Kidney (tissue), 14 donors: ENCODE measurements around the gene CENPE. TPM values are rescaled to one million over a fixed set of nuclear protein-coding genes. Genes with fewer than 3 reads are reported as not detected.

ENCODE experiments used
- DNase-seq, 5 donors: peaks; one replicate each; pipeline ENCODE4 v3.0.0-alpha.2; 2013 to 2020
- FAIRE-seq: peaks from 2 replicates; lab custom pipeline; 2012; peaks lifted over from hg19 to GRCh38; lab: Jason Lieb, UNC
- H3K27ac ChIP-seq, 2 donors: one replicate each; pipeline ENCODE4 v1.7.0; 2013; ENCODE audit warnings: low read depth in 2 of 2, low read length in 2 of 2, inconsistent platforms in 1 of 2
- H3K27me3 ChIP-seq: one replicate; pipeline ENCODE4 v1.7.1; 2013; ENCODE audit warnings: low read length, inconsistent platforms; ENCODE audit not compliant: control insufficient read depth, insufficient read depth
- H3K36me3 ChIP-seq, 3 donors: one replicate each; pipeline versions ENCODE4 v1.7.0 to v1.7.1; 2013; ENCODE audit warnings: low read length in 3 of 3, control low read depth in 1 of 3, inconsistent platforms in 1 of 3; ENCODE audit not compliant: insufficient read depth in 3 of 3, control insufficient read depth in 2 of 3
- H3K4me1 ChIP-seq, 3 donors: one replicate each; pipeline versions ENCODE4 v1.7.0 to v1.7.1; 2013; ENCODE audit warnings: low read length in 3 of 3, inconsistent platforms in 1 of 3, low read depth in 1 of 3; ENCODE audit not compliant: control insufficient read depth in 2 of 3, insufficient read depth in 2 of 3
- H3K4me3 ChIP-seq, 3 donors: one replicate each; pipeline versions ENCODE4 v1.7.0 to v1.8.1; 2013; ENCODE audit warnings: low read length in 3 of 3, control low read depth in 1 of 3, inconsistent platforms in 1 of 3
- H3K9ac ChIP-seq, 3 donors: one replicate each; pipeline versions ENCODE4 v1.7.0 to v1.7.1; 2013; ENCODE audit warnings: low read length in 3 of 3, control low read depth in 1 of 3, inconsistent platforms in 1 of 3
- H3K9me3 ChIP-seq, 3 donors: one replicate each; pipeline versions ENCODE4 v1.7.0 to v1.7.1; 2013; ENCODE audit warnings: low read length in 3 of 3, control low read depth in 1 of 3, inconsistent platforms in 1 of 3; ENCODE audit not compliant: control insufficient read depth in 2 of 3, insufficient read depth in 1 of 3
- CTCF ChIP-seq: IDR thresholded peaks from 3 replicates; pipeline ENCODE4 v1.5.1; 2012; ENCODE audit warnings: mild to moderate bottlenecking, moderate library complexity, borderline replicate concordance; ENCODE audit not compliant: insufficient read depth; ENCODE audit errors: extremely low read depth
- intact Hi-C: fragments of 100-400 bp; cut with DNase I; formaldehyde crosslinking; loops from one replicate; pipeline ENCODE4 v1.11.1; 2022
- polyA plus RNA-seq: library from polyadenylated mRNA; stranded (reverse); fragments of 350-450 nt; fragmentation: Illumina TruSeq; extraction: RNeasy Lipid Tissue Mini Kit (QIAGEN cat#74804); gene quantifications from one replicate; pipeline ENCODE4 v1.2.3, GENCODE V29; 2014; ENCODE audit warnings: low read depth, low replicate concordance; ENCODE audit not compliant: insufficient read depth
- total RNA-seq: library from RNA; stranded (reverse); fragmentation: NEBNext Ultra II Directional; extraction: Animal tissue kit (Norgen Biotek cat#: 25700); gene quantifications from one replicate; pipeline ENCODE4 v1.2.1, GENCODE V29; 2021
- donor health status: control.
- donor health status: control.
- donor health status: control.
- donor health status: control.
- donor health status: control.
- donor health status: DM: yes; HTN: yes; CAD: no.
- donor health status: Normal renal cell carcinoma (clear cell type).

The CENPE gene
- total and polyA plus RNA-seq, 2 donors from 2014 or later = 0.32 to 2.5 TPM

GRCh38 chr4:103067841-103068547 is 130.1 kb downstream of the CENPE start:
- FAIRE-seq (no peak), DNase-seq (no peak)
- intact Hi-C loops = no loop called here
- Histone ChIP-seq H3K27me3 (no peaks in the 10 kb centered on the region), H3K4me1 (no peaks in the 10 kb centered on the region), H3K9ac (no peak overlapping the region), H3K27ac (no peak overlapping the region), H3K9me3 (no peaks in the 10 kb centered on the region), H3K36me3 (no peaks in the 10 kb centered on the region), H3K4me3 (no peak overlapping the region)
- TF ChIP-seq CTCF = no peak

- Histone ChIP-seq H3K4me3 (no peak overlapping the region), H3K27me3 (no peaks in the 10 kb centered on the region), H3K4me1 (no peaks in the 10 kb centered on the region), H3K9me3 (no peaks in the 10 kb centered on the region), H3K27ac (no peak overlapping the region), H3K36me3 (no peaks in the 10 kb centered on the region), H3K9ac (no peak overlapping the region)
- intact Hi-C loops = no loop called here
- DNase-seq (no peak), FAIRE-seq (no peak)
- no peak for TF ChIP-seq CTCF
Measured at GRCh38 chr4:103060453-103061148, 137.5 kb downstream of the CENPE start.

Other genes starting within 250 kb of the CENPE start
- gene SLC9B1, start 178.6 kb downstream of the CENPE start, total RNA-seq = 1.8 TPM
- 0.52 TPM for gene SLC9B1, start 178.6 kb downstream of the CENPE start, polyA plus RNA-seq
- gene SLC9B2, start 121.6 kb downstream of the CENPE start, total RNA-seq = 6.0 TPM
- 0.80 TPM for gene SLC9B2, start 121.6 kb downstream of the CENPE start, polyA plus RNA-seq
- 104 TPM for gene BDH2, start 98.5 kb downstream of the CENPE start, total RNA-seq
- gene BDH2, start 98.5 kb downstream of the CENPE start, polyA plus RNA-seq = 473 TPM